Duodenal mucosa (tissue), 2 donors: ENCODE measurements around the gene NUSAP1.

Experiments used
- H3K27ac ChIP-seq: one replicate; pipeline ENCODE4 v1.7.0; 2013; ENCODE audit warnings: low read depth, low read length
- H3K27me3 ChIP-seq, 2 donors: one replicate each; pipeline ENCODE4 v1.7.0; 2013; ENCODE audit warnings: low read length in 2 of 2, control low read depth in 1 of 2; ENCODE audit not compliant: insufficient read depth in 2 of 2, control insufficient read depth in 1 of 2
- H3K36me3 ChIP-seq, 2 donors: one replicate each; pipeline ENCODE4 v1.7.0; 2013; ENCODE audit warnings: low read length in 2 of 2, control low read depth in 1 of 2; ENCODE audit not compliant: insufficient read depth in 2 of 2, control insufficient read depth in 1 of 2
- H3K4me1 ChIP-seq, 2 donors: one replicate each; pipeline ENCODE4 v1.7.0; 2013; ENCODE audit warnings: low read length in 2 of 2, control low read depth in 1 of 2; ENCODE audit not compliant: insufficient read depth in 2 of 2, control insufficient read depth in 1 of 2
- H3K4me3 ChIP-seq, 2 donors: one replicate each; pipeline ENCODE4 v1.7.0; 2013; ENCODE audit warnings: low read length in 2 of 2, low read depth in 1 of 2
- H3K9ac ChIP-seq, 2 donors: one replicate each; pipeline ENCODE4 v1.7.0; 2013; ENCODE audit warnings: low read length in 2 of 2, low read depth in 1 of 2
- H3K9me3 ChIP-seq, 2 donors: one replicate each; pipeline ENCODE4 v1.7.0; 2013; ENCODE audit warnings: low read length in 2 of 2, control low read depth in 1 of 2; ENCODE audit not compliant: control insufficient read depth in 1 of 2

NUSAP1 gene

DNA sequence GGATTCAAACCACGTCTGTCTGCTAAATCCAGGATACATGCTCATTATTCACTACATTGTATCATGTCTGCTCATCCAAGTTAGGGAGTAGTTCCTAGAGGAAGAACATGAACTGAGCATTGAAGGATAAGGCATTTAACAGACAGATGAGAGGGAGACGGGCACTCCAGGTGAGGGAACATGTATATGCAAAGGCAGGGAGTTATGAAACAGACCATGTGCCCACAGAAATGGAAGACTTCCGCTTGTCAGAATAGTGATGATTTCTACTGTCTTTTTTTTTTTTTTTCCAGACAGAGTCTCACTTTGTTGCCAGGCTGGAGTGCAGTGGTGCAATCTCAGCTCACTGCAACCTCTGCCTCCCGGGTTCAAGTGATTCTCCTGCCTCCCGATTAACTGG is 74.7 kb downstream of the NUSAP1 start:
- no peaks in the 10 kb centered on the region for H3K36me3 ChIP-seq
- H3K4me1 ChIP-seq: peaks cover 0 to 3% of the 10 kb centered on the region in 2 donors
- H3K4me3 ChIP-seq: no peak overlapping the region
- no peak overlapping the region for H3K9ac ChIP-seq
- H3K27me3 ChIP-seq: no peaks in the 10 kb centered on the region
- H3K9me3 ChIP-seq: no peaks in the 10 kb centered on the region
- H3K27ac ChIP-seq: no peak overlapping the region

DNA sequence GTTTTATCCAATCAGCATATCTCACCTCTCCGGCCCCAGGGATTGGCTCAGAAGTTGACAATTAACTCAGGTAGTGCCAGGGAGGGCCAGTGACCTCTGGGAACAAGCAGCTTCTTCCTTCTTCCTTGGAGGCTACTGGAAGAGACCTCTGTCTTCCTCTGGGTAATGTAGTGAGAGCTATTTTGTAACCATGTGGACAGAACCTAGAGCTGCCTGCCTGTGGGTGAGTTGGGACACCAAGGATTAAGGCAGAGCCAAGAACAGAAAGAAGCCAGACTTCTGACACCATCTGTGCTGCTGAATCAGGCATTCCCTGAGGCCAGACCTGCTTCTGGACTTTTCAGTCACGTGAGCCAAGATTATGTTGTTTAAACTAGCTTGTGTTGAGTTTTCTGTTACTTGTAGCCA is 75.6 kb downstream of the NUSAP1 start:
- H3K27ac ChIP-seq: no peak overlapping the region
- H3K4me3 ChIP-seq: no peak overlapping the region
- H3K27me3 ChIP-seq: no peaks in the 10 kb centered on the region
- no peaks in the 10 kb centered on the region for H3K36me3 ChIP-seq
- no peak overlapping the region for H3K9ac ChIP-seq
- no peaks in the 10 kb centered on the region for H3K4me1 ChIP-seq
- no peaks in the 10 kb centered on the region for H3K9me3 ChIP-seq

DNA sequence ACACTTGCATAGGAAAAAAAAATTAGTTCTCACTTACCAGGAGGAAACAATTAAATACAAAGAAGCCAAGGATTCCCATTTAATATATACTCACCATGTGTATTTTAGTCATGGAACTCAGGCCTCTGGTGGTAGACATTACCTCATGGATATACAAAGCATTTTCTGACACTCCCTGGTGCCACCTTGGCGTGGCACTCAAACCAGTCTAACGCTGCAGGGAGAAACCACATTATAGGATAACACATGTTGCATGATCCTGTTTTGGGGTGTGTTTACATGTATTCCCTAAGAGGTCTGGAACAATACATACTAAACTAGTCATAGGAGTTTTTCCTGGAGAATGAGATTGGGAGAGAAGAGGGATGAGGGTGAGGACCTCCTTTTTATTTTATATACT is 78.3 kb downstream of the NUSAP1 start:
- H3K9me3 ChIP-seq: no peaks in the 10 kb centered on the region
- no peaks in the 10 kb centered on the region for H3K27me3 ChIP-seq
- H3K27ac ChIP-seq: no peak overlapping the region
- H3K9ac ChIP-seq: no peak overlapping the region
- H3K36me3 ChIP-seq: no peaks in the 10 kb centered on the region
- H3K4me1 ChIP-seq: peaks cover 0 to 4% of the 10 kb centered on the region in 2 donors
- H3K4me3 ChIP-seq: no peak overlapping the region

GRCh38 chr15:41411441-41411840 is 78.8 kb downstream of the NUSAP1 start:
- H3K4me1 ChIP-seq: peaks cover 0 to 8% of the 10 kb centered on the region in 2 donors
- no peaks in the 10 kb centered on the region for H3K36me3 ChIP-seq
- no peaks in the 10 kb centered on the region for H3K27me3 ChIP-seq
- H3K9ac ChIP-seq: no peak overlapping the region
- H3K27ac ChIP-seq: no peak overlapping the region
- no peak overlapping the region for H3K4me3 ChIP-seq
- H3K9me3 ChIP-seq: no peaks in the 10 kb centered on the region

DNA sequence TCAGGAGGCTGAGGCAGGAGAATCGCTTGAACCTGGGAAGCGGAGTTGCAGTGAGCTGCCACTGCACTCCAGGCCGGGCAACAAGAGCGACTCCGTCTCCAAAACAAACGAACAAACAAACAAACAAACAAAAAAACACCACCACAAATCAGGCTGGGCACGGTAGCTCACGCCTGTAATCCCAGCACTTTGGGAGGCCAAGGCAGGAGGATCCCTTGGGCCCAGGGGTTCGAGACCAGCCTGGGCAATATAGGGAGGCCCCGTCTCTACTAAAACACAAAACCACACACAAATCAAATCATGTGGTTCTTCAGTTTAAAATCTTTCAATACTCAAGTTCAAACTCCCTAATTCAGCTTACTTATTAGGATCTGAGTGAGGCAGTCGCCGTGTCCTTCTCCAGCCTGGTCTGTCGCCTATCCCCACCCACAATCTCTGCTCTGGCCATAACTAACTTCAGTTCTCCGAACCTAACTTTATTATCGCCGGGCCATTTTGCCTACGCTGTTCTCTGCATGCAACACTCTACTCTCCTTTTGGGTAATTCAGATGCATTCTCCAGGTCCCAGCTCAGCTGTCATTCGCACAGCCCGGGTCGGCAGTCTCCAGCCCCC is 83.6 kb downstream of the NUSAP1 start:
- H3K9ac ChIP-seq: peak overlapping the region; percentile 72 to 86
- peaks cover 17% of the 10 kb centered on the region in 2 donors for H3K4me1 ChIP-seq
- H3K36me3 ChIP-seq: no peaks in the 10 kb centered on the region
- H3K9me3 ChIP-seq: no peaks in the 10 kb centered on the region
- H3K4me3 ChIP-seq: peak overlapping the region; percentile 79 to 96
- H3K27ac ChIP-seq: peak overlapping the region; percentile 23
- no peaks in the 10 kb centered on the region for H3K27me3 ChIP-seq

DNA sequence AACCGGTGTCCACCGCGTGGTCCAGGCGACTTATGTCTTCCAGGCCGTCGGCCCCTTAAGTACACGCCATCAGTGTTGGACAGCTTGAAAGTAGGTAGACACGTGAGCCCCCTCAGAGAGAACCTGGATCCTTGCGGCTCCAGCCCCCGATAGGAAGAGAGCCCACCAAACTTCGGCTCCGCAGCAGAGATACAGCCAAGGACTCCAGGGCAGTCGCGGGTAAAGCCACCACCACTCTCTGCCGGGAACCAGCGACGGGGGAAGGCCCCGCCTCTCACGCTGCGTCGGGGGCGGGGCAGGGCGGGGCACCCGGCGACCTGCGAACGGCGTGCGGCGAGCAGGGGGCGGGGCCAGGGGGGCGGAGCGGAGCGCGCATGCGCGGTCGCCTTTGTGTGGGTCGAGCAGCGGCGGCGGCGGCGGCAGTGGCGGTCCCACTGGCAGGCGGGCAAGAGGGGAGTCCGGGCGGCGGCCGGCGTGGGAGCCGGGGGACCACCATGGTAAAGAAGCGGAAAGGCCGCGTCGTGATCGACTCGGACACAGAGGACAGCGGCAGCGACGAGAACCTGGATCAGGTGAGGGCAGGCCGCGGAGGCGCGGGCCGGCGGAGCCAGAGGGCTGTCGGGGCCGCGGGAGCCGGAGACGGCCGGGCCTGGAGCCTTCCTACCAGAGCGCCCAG is 84.2 kb downstream of the NUSAP1 start, which contains the start of gene RTF1:
Gene RTF1, plus strand, starts transcription at position 354 of the 676 bp plus-strand sequence. Its CDS starts 21 bp downstream, at position 375.
- peaks cover 17% of the 10 kb centered on the region in 2 donors for H3K4me1 ChIP-seq
- peak within 1 kb of the TSS; percentile 79 to 96 for H3K4me3 ChIP-seq
- H3K36me3 ChIP-seq: no peaks in the 10 kb centered on the region
- H3K27ac ChIP-seq: peak within 1 kb of the TSS; percentile 23
- H3K9ac ChIP-seq: peak within 1 kb of the TSS; percentile 72 to 86
- no peaks in the 10 kb centered on the region for H3K9me3 ChIP-seq
- H3K27me3 ChIP-seq: no peaks in the 10 kb centered on the region

DNA sequence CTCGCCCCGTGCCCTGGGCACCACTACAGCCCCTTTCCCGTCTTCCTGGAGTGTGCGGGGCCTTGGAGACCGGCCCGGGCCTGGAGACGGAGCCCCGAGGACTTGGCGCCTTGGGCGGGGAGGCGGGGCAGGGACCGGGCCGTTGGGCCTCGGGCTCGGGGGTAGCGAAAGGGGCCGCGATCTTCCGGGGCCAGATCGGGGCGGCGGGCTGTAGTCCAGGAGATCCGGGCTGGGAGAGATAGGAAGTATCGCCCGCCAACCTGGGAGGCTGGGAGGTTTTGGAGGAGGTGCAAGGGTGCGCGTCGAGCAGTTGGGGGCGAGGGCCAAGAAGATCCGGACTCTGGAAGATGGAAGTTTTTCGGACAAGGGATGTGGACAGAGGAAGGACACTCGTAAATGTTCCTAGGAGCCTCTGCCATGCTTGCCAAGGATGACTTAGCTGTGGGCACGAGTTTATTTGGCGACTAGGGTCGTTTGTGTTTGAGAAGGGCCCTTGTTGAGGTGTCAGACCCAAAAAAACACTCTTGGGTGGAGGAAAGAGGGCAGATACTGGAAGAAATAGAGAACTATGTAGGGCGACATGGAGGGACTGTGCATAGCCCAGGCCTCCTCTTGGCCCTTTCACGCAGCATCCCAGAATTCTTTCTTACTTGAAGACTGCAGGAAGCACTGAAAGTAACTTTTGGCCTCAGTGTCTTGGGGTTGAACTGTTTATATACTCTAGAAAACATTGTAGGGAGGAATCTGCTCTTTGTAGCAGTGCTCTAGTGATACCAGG is 84.9 kb downstream of the NUSAP1 start:
- H3K9ac ChIP-seq: peak overlapping the region; percentile 72 to 82
- H3K4me1 ChIP-seq: peaks cover 17% of the 10 kb centered on the region in 2 donors
- H3K4me3 ChIP-seq: peak overlapping the region; percentile 79 to 84
- peak overlapping the region; percentile 23 for H3K27ac ChIP-seq
- no peaks in the 10 kb centered on the region for H3K36me3 ChIP-seq
- H3K27me3 ChIP-seq: no peaks in the 10 kb centered on the region
- no peaks in the 10 kb centered on the region for H3K9me3 ChIP-seq

GRCh38 chr15:41423979-41424659 is 91.4 kb downstream of the NUSAP1 start:
- Histone ChIP-seq H3K27me3 (no peaks in the 10 kb centered on the region), H3K4me1 (peaks cover 6 to 10% of the 10 kb centered on the region in 2 donors), H3K9ac (no peak overlapping the region), H3K4me3 (no peak overlapping the region), H3K9me3 (no peaks in the 10 kb centered on the region), H3K36me3 (no peaks in the 10 kb centered on the region), H3K27ac (no peak overlapping the region)

GRCh38 chr15:41424809-41425208 is 92.1 kb downstream of the NUSAP1 start:
- Histone ChIP-seq H3K4me3 (no peak overlapping the region), H3K27me3 (no peaks in the 10 kb centered on the region), H3K4me1 (peaks cover 8 to 11% of the 10 kb centered on the region in 2 donors), H3K36me3 (no peaks in the 10 kb centered on the region), H3K9ac (no peak overlapping the region), H3K27ac (no peak overlapping the region), H3K9me3 (no peaks in the 10 kb centered on the region)
